ENCODE data around the gene CACNA1I. TPM values are rescaled to one million over a fixed set of nuclear protein-coding genes. Genes with fewer than 3 reads are reported as not detected.

CACNA1I gene
- total and polyA plus RNA-seq, 7 experiments from 2014 or later: 0.40 to 51.2 (median 22.0) TPM

DNA sequence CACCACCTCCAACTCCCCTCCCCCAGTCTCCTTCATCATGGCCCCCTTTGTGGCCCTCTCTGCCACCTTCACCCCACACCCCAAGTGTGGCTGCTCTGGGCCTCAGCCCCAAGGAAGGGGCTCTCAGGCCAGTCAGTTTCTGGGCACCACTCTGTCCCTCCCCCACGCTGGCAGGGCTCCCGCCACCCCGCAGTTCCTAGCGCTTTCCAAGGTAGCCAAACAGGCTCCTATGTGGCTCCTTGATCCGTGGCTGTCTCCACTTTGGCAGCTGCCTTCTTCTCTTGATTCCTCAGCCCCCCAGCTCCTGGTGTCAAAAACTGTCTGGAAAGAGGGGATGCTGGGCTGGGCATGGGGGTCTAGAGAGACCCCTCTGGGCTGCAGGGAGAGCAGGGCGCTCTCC lies 10.4 kb upstream of the CACNA1I start:
- H3K27ac Mint-ChIP-seq: no peak overlapping the region
- no peak for DNase-seq
- Histone ChIP-seq H3K4me1 (ENCODE audit: control insufficient read depth in 2 of 2, insufficient read depth in 2 of 2, low read length in 2 of 2) (no peaks in the 10 kb centered on the region), H3K27me3 (ENCODE audit: control insufficient read depth in 2 of 2, insufficient read depth in 2 of 2, low read length in 2 of 2) (peaks cover 0 to 8% of the 10 kb centered on the region in 2 donors), H3K27ac (ENCODE audit: low read depth, low read length) (no peak overlapping the region), H3K9me3 (ENCODE audit: control insufficient read depth in 2 of 3, low read length in 3 of 3) (no peaks in the 10 kb centered on the region), H3K36me3 (ENCODE audit: control insufficient read depth in 2 of 3, insufficient read depth in 3 of 3, low read length in 3 of 3) (no peaks in the 10 kb centered on the region), H3K4me3 (ENCODE audit: low read length) (no peak overlapping the region)
- H3K27me3 Mint-ChIP-seq: peaks cover 15 to 42% (median 19%) of the 10 kb centered on the region in 5 donors
- intact Hi-C loops (cut with micrococcal nuclease): loop anchor here in 1 of 2 donors (5.0 kb wide), 1 partner anchor 462 kb away; no protein-coding TSS in a partner anchor
- H3K36me3 Mint-ChIP-seq: peaks cover 0 to 1% (median 0%) of the 10 kb centered on the region in 5 donors
- peaks cover 5 to 15% (median 6%) of the 10 kb centered on the region in 7 donors for H3K4me1 Mint-ChIP-seq
- ChIA-PET CTCF (interaction anchor here (1.5 to 2.2 kb wide), 2 partner anchors 382 to 464 kb away, joined by 7 to 12 read pairs; no protein-coding TSS in a partner anchor), POLR2A (no interaction called here)
- H3K9me3 Mint-ChIP-seq: no peaks in the 10 kb centered on the region
- ATAC-seq: no peak
- peak overlapping the region in 1 of 10 donors; percentile 29 for H3K4me3 Mint-ChIP-seq

- peaks cover 10 to 22% (median 20%) of the 10 kb centered on the region in 7 donors for H3K4me1 Mint-ChIP-seq
- ChIA-PET POLR2A (no interaction called here), CTCF (interaction anchor here (1.2 kb wide), 1 partner anchor 462 kb away, joined by 5 read pairs; no protein-coding TSS in a partner anchor)
- Histone ChIP-seq H3K27ac (ENCODE audit: low read depth, low read length) (no peak overlapping the region), H3K4me1 (ENCODE audit: control insufficient read depth in 2 of 2, insufficient read depth in 2 of 2, low read length in 2 of 2) (peaks cover 10 to 15% of the 10 kb centered on the region in 2 donors), H3K9me3 (ENCODE audit: control insufficient read depth in 2 of 3, low read length in 3 of 3) (no peaks in the 10 kb centered on the region), H3K4me3 (ENCODE audit: low read length) (no peak overlapping the region), H3K27me3 (ENCODE audit: control insufficient read depth in 2 of 2, insufficient read depth in 2 of 2, low read length in 2 of 2) (peaks cover 0 to 6% of the 10 kb centered on the region in 2 donors), H3K36me3 (ENCODE audit: control insufficient read depth in 2 of 3, insufficient read depth in 3 of 3, low read length in 3 of 3) (no peaks in the 10 kb centered on the region)
- H3K27ac Mint-ChIP-seq: no peak overlapping the region
- intact Hi-C loops (cut with micrococcal nuclease): loop anchor here in 1 of 2 donors (5.0 kb wide), 1 partner anchor 459 kb away; no protein-coding TSS in a partner anchor
- H3K27me3 Mint-ChIP-seq: peaks cover 0 to 20% (median 0%) of the 10 kb centered on the region in 5 donors
- DNase-seq (no peak), ATAC-seq (no peak)
- H3K36me3 Mint-ChIP-seq: peaks cover 0 to 8% (median 0%) of the 10 kb centered on the region in 5 donors
- no peak overlapping the region for H3K4me3 Mint-ChIP-seq
- peaks cover 0 to 9% (median 0%) of the 10 kb centered on the region in 11 donors for H3K9me3 Mint-ChIP-seq
Measured at GRCh38 chr22:39562839-39563489, 7.6 kb upstream of the CACNA1I start.

- POLR2A ChIA-PET: interaction anchor here (0.6 kb wide), 1 partner anchor 468 kb away, joined by 3 read pairs; no protein-coding TSS in a partner anchor
Measured at GRCh38 chr22:39563571-39564428, 6.8 kb upstream of the CACNA1I start.

GRCh38 chr22:39565414-39565944 lies 5.1 kb upstream of the CACNA1I start:
- peaks cover 0 to 4% (median 0%) of the 10 kb centered on the region in 3 experiments for H3K9me3 ChIP-seq (ENCODE audit: control insufficient read depth in 2 of 3, low read length in 3 of 3)
- peaks cover 10 to 17% of the 10 kb centered on the region in 2 donors for H3K4me1 ChIP-seq (ENCODE audit: control insufficient read depth in 2 of 2, insufficient read depth in 2 of 2, low read length in 2 of 2)
- DNase-seq (no peak), ATAC-seq (no peak)
- Mint-ChIP-seq H3K4me1 (peaks cover 13 to 26% (median 23%) of the 10 kb centered on the region in 7 donors), H3K4me3 (peak overlapping the region in 5 of 10 donors; percentile 4 to 32 (median 20)), H3K36me3 (peaks cover 0 to 8% (median 0%) of the 10 kb centered on the region in 5 donors), H3K27ac (peak overlapping the region in 5 of 9 donors; percentile 3 to 66 (median 47)), H3K27me3 (peaks cover 0 to 7% (median 0%) of the 10 kb centered on the region in 5 donors), H3K9me3 (peaks cover 0 to 9% (median 0%) of the 10 kb centered on the region in 11 donors)
- no peaks in the 10 kb centered on the region for H3K36me3 ChIP-seq (ENCODE audit: control insufficient read depth in 2 of 3, insufficient read depth in 3 of 3, low read length in 3 of 3)
- H3K27me3 ChIP-seq (ENCODE audit: control insufficient read depth in 2 of 2, insufficient read depth in 2 of 2, low read length in 2 of 2): no peaks in the 10 kb centered on the region
- POLR2A ChIA-PET: interaction anchor here (0.7 kb wide), 1 partner anchor 758 kb away, joined by 3 read pairs; no protein-coding TSS in a partner anchor
- CTCF ChIA-PET: no interaction called here
- no peak overlapping the region for H3K4me3 ChIP-seq (ENCODE audit: low read length)
- intact Hi-C loops (cut with micrococcal nuclease): loop anchor here in 1 of 2 donors (5.0 kb wide), 2 partner anchors 37 to 97 kb away; no protein-coding TSS in a partner anchor
- no peak overlapping the region for H3K27ac ChIP-seq (ENCODE audit: low read depth, low read length)

More at GRCh38 chr22:39563571-39564428, 6.8 kb upstream of the CACNA1I start:
- DNase-seq (no peak), ATAC-seq (no peak)
- CTCF ChIA-PET: interaction anchor here (0.9 kb wide), 1 partner anchor 25 kb away, joined by 3 read pairs; no protein-coding TSS in a partner anchor
- Mint-ChIP-seq H3K9me3 (peaks cover 0 to 9% (median 0%) of the 10 kb centered on the region in 11 donors), H3K36me3 (peaks cover 0 to 8% (median 0%) of the 10 kb centered on the region in 5 donors), H3K4me1 (peaks cover 13 to 26% (median 23%) of the 10 kb centered on the region in 7 donors), H3K27ac (no peak overlapping the region), H3K27me3 (peaks cover 0 to 15% (median 0%) of the 10 kb centered on the region in 5 donors), H3K4me3 (no peak overlapping the region)
- Histone ChIP-seq H3K4me3 (ENCODE audit: low read length) (no peak overlapping the region), H3K27ac (ENCODE audit: low read depth, low read length) (no peak overlapping the region), H3K4me1 (ENCODE audit: control insufficient read depth in 2 of 2, insufficient read depth in 2 of 2, low read length in 2 of 2) (peaks cover 10 to 17% of the 10 kb centered on the region in 2 donors), H3K27me3 (ENCODE audit: control insufficient read depth in 2 of 2, insufficient read depth in 2 of 2, low read length in 2 of 2) (no peaks in the 10 kb centered on the region), H3K36me3 (ENCODE audit: control insufficient read depth in 2 of 3, insufficient read depth in 3 of 3, low read length in 3 of 3) (no peaks in the 10 kb centered on the region), H3K9me3 (ENCODE audit: control insufficient read depth in 2 of 3, low read length in 3 of 3) (no peaks in the 10 kb centered on the region)
- intact Hi-C loops (cut with micrococcal nuclease): loop anchor here in 1 of 2 donors (5.0 kb wide), 1 partner anchor 459 kb away; no protein-coding TSS in a partner anchor

DNA sequence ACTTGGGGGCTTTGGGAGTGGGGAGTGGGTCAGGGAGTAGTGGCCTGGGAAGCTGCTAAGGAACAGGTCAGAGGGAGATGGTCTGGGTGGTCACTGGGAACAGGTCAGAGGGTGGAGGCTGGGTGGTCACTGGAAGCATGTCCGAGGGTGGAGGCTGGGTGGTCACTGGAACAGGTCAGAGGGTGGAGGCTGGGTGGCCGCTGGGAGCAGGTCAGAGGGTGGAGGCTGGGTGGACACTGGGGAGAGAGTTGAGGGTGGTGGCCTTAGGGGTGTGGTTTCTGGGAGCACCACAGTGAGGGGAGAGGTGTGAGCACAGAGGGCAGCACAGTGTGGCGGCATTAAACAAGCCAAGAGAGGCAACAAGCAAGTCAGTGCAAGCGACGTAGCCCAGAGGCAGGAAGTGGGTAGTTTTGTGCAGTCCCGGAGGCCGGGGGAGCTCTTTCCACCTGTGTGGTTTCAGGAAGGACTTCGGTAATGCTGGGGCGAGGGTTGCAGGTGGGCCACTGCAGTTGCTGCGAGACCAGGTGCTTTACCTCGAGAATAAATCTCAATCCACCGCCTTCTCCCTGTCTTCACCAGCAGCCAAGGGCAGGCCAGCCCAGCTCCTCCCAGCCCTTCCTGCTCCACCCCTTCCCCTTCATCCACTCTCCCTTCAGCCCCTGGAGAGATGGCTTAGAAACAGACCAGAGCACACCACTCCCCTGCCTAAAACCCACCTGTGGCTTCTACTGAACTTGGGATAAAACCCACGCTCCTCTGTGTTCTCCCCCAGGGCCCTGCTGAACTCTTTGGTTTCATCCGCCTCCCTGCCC lies 3.2 kb upstream of the CACNA1I start:
- intact Hi-C loops (cut with micrococcal nuclease): loop anchor here in 1 of 2 donors (1.0 to 5.0 kb wide), 3 partner anchors 35 to 374 kb away; no protein-coding TSS in a partner anchor
- peaks cover 0 to 4% (median 0%) of the 10 kb centered on the region in 3 experiments for H3K9me3 ChIP-seq (ENCODE audit: control insufficient read depth in 2 of 3, low read length in 3 of 3)
- peaks cover 10 to 17% of the 10 kb centered on the region in 2 donors for H3K4me1 ChIP-seq (ENCODE audit: control insufficient read depth in 2 of 2, insufficient read depth in 2 of 2, low read length in 2 of 2)
- CTCF ChIA-PET: interaction anchor here (0.6 to 1.1 kb wide), 4 partner anchors 148 to 457 kb away, joined by 3 to 4 read pairs (median 3); no protein-coding TSS in a partner anchor
- peaks cover 0 to 4% (median 0%) of the 10 kb centered on the region in 5 donors for H3K27me3 Mint-ChIP-seq
- no peaks in the 10 kb centered on the region for H3K27me3 ChIP-seq (ENCODE audit: control insufficient read depth in 2 of 2, insufficient read depth in 2 of 2, low read length in 2 of 2)
- peaks cover 0 to 9% (median 0%) of the 10 kb centered on the region in 11 donors for H3K9me3 Mint-ChIP-seq
- POLR2A ChIA-PET: interaction anchor here (0.6 to 1.2 kb wide), 7 partner anchors 10 to 477 kb away, joined by 3 read pairs; no protein-coding TSS in a partner anchor
- H3K36me3 Mint-ChIP-seq: peaks cover 0 to 8% (median 0%) of the 10 kb centered on the region in 5 donors
- H3K27ac Mint-ChIP-seq: peak overlapping the region; percentile 67 to 95 (median 77)
- DNase-seq: peak in 8 of 9 donors; percentile 35 to 67 (median 61)
- H3K36me3 ChIP-seq (ENCODE audit: control insufficient read depth in 2 of 3, insufficient read depth in 3 of 3, low read length in 3 of 3): no peaks in the 10 kb centered on the region
- peaks cover 12 to 26% (median 23%) of the 10 kb centered on the region in 7 donors for H3K4me1 Mint-ChIP-seq
- H3K4me3 ChIP-seq (ENCODE audit: low read length): peak overlapping the region; percentile 41
- no peak overlapping the region for H3K27ac ChIP-seq (ENCODE audit: low read depth, low read length)
- ATAC-seq: peak; percentile 87
- H3K4me3 Mint-ChIP-seq: peak overlapping the region; percentile 32 to 76 (median 62)

Data from naive thymus-derived CD4-positive, alpha-beta T cell (primary cell).